Nephron (organoid): ENCODE results near the gene USP35.

Experiments
- H3K27ac Mint-ChIP-seq, 3 experiments: 2 replicates each; pipeline ENCODE4 v1.8.0; 2020; ENCODE audit warnings: mixed read lengths in 3 of 3, mild to moderate bottlenecking in 2 of 3, moderate library complexity in 1 of 3
- H3K27me3 Mint-ChIP-seq: 2 replicates; pipeline ENCODE4 v1.8.0; 2021; ENCODE audit warnings: low read depth, mild to moderate bottlenecking, moderate library complexity, mixed read lengths
- H3K36me3 Mint-ChIP-seq: 2 replicates; pipeline ENCODE4 v1.8.0; 2020; ENCODE audit warnings: low read depth, mixed read lengths
- H3K4me1 Mint-ChIP-seq: 2 replicates; pipeline ENCODE4 v1.8.0; 2020; ENCODE audit warnings: mixed read lengths
- H3K4me3 Mint-ChIP-seq, 3 experiments: 2 replicates each; pipeline ENCODE4 v1.8.0; 2020; ENCODE audit warnings: mild to moderate bottlenecking in 3 of 3, mixed read lengths in 3 of 3, moderate library complexity in 2 of 3
- H3K9me3 Mint-ChIP-seq: 2 replicates; pipeline ENCODE4 v1.8.0; 2020; ENCODE audit warnings: mixed read lengths
- CTCF ChIP-seq, 3 experiments: fragments of 200-600 bp; sonication (generic); IDR thresholded peaks; one replicate each; pipeline ENCODE4 v1.5.0; 2021; ENCODE audit warnings: antibody characterized with exemption in 3 of 3; ENCODE audit not compliant: unreplicated experiment in 3 of 3

USP35 gene

GRCh38 chr11:78248191-78248590, 59.5 kb downstream of the USP35 start:
- H3K9me3 Mint-ChIP-seq = peaks cover 13% of the 10 kb centered on the region
- H3K27me3 Mint-ChIP-seq = no peaks in the 10 kb centered on the region
- no peak overlapping the region for H3K4me3 Mint-ChIP-seq
- H3K36me3 Mint-ChIP-seq = peaks cover 40% of the 10 kb centered on the region
- H3K4me1 Mint-ChIP-seq = peaks cover 39% of the 10 kb centered on the region
- no peak overlapping the region for H3K27ac Mint-ChIP-seq
- no peak for TF ChIP-seq CTCF (IDR thresholded peaks at IDR 0.05; ENCODE audit: unreplicated experiment in 3 of 3)

DNA sequence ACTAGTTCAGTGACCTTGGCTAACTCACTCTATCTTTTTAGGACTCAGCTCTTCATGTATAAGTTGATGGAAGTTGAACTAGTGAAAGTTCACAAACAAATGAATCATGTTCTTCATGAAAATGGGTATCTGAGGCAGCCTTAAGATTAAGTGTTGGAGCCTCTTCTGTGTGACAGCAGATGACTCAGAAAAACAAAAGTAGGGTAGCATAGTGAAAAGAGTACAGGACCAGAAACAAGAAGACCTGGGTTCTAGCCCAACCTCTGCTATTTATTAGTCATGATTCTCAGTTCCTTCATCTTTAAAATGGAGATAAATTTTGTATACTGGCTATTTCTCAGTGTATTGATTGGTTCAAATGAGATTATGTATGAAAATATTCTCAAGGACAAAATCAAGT, 60.2 kb downstream of the USP35 start:
- no peaks in the 10 kb centered on the region for H3K27me3 Mint-ChIP-seq
- H3K9me3 Mint-ChIP-seq = peaks cover 13% of the 10 kb centered on the region
- no peak for TF ChIP-seq CTCF (IDR thresholded peaks at IDR 0.05; ENCODE audit: unreplicated experiment in 3 of 3)
- H3K4me1 Mint-ChIP-seq = peaks cover 44% of the 10 kb centered on the region
- peaks cover 38% of the 10 kb centered on the region for H3K36me3 Mint-ChIP-seq
- no peak overlapping the region for H3K27ac Mint-ChIP-seq
- H3K4me3 Mint-ChIP-seq = no peak overlapping the region

GRCh38 chr11:78250099-78250498, 61.4 kb downstream of the USP35 start:
- no peak overlapping the region for H3K4me3 Mint-ChIP-seq
- peaks cover 43% of the 10 kb centered on the region for H3K4me1 Mint-ChIP-seq
- H3K27me3 Mint-ChIP-seq = no peaks in the 10 kb centered on the region
- H3K36me3 Mint-ChIP-seq = peaks cover 26% of the 10 kb centered on the region
- TF ChIP-seq CTCF (IDR thresholded peaks at IDR 0.05; ENCODE audit: unreplicated experiment in 3 of 3) = no peak
- H3K27ac Mint-ChIP-seq = peak overlapping the region in 2 of 3 experiments; percentile 23 to 86
- peaks cover 5% of the 10 kb centered on the region for H3K9me3 Mint-ChIP-seq

- TF ChIP-seq CTCF (IDR thresholded peaks at IDR 0.05; ENCODE audit: unreplicated experiment in 3 of 3) = no peak
- Mint-ChIP-seq H3K27me3 (no peaks in the 10 kb centered on the region), H3K9me3 (peaks cover 5% of the 10 kb centered on the region), H3K4me3 (peak overlapping the region in 1 of 3 experiments; percentile 5), H3K4me1 (peaks cover 47% of the 10 kb centered on the region), H3K27ac (peak overlapping the region; percentile 11 to 86 (median 68)), H3K36me3 (peaks cover 24% of the 10 kb centered on the region)
These were observed 62.5 kb downstream of the USP35 start for GRCh38 chr11:78251083-78251775.

GRCh38 chr11:78253797-78254196, 65.1 kb downstream of the USP35 start:
- H3K4me1 Mint-ChIP-seq = peaks cover 61% of the 10 kb centered on the region
- peaks cover 5% of the 10 kb centered on the region for H3K36me3 Mint-ChIP-seq
- no peak for TF ChIP-seq CTCF (IDR thresholded peaks at IDR 0.05; ENCODE audit: unreplicated experiment in 3 of 3)
- H3K4me3 Mint-ChIP-seq = no peak overlapping the region
- no peaks in the 10 kb centered on the region for H3K27me3 Mint-ChIP-seq
- H3K27ac Mint-ChIP-seq = peak overlapping the region in 1 of 3 experiments; percentile 43
- H3K9me3 Mint-ChIP-seq = no peaks in the 10 kb centered on the region

DNA sequence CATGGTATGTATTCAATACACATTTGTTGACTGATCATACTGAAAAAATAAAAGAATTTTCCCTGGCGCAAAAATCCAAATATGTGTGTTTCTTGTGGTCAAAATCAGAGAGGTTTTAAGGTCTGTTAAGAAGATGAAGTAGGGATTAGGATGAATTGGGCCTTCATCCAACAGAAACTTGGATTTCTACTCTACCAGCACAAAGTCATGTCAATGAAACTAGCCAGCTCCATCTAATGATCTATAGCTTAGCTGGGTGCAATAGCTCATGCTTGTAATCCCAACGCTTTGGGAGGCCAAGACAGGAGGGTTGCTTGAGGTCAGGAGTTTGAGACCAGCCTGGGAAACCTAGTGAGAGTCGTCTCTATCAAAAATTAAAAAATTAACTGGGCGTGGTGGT, 65.5 kb downstream of the USP35 start:
- Mint-ChIP-seq H3K9me3 (no peaks in the 10 kb centered on the region), H3K27ac (peak overlapping the region in 2 of 3 experiments; percentile 33 to 43), H3K36me3 (peaks cover 5% of the 10 kb centered on the region), H3K4me1 (peaks cover 66% of the 10 kb centered on the region), H3K4me3 (no peak overlapping the region), H3K27me3 (no peaks in the 10 kb centered on the region)
- no peak for TF ChIP-seq CTCF (IDR thresholded peaks at IDR 0.05; ENCODE audit: unreplicated experiment in 3 of 3)
